Measurements from ENCODE around the gene TOR4A.

TOR4A gene

DNA sequence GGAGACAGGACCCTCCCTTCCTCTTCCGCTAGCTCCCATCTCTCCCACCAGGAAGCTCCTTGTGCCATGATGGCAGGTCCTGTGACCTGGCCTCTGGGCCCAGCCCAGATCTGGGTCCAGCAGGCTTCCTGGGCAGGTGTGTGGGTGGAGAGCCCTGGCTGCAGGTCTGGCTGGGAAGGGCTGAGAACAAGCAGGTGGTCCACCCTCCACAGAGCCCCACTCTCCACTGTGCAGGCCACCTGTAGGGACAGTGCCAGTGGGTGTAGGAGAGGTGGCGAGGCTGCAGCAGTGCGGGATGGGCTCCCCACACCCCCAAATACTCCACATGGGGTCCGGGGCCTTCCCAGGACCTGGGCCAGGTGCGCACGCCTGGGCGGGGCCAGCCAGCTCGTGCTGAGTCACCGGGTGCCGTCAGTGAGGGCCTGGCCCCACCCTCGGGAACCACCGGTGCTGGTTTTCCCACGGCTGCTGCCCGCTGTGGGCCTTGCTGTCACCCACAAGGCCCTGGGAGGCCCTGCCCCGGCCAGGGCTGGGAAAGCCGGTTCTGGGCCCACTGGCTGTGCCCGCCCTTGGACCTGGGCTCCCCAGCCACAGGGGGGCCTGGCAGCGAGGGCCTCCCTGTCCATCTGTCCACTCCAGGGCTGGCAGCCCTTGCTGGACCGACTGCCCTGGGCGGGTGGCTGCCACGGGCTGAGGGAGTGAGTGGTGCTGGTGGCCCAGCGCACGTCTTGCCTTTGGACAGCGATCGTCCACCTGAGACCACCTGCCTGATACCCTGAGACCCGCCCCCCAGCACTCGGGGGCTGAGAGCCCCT, 33.9 kb downstream of the TOR4A start:
- H3K4me3 ChIP-seq (ENCODE audit: low read depth, low read length), result no peak overlapping the region
- TF ChIP-seq, protein P1, sequence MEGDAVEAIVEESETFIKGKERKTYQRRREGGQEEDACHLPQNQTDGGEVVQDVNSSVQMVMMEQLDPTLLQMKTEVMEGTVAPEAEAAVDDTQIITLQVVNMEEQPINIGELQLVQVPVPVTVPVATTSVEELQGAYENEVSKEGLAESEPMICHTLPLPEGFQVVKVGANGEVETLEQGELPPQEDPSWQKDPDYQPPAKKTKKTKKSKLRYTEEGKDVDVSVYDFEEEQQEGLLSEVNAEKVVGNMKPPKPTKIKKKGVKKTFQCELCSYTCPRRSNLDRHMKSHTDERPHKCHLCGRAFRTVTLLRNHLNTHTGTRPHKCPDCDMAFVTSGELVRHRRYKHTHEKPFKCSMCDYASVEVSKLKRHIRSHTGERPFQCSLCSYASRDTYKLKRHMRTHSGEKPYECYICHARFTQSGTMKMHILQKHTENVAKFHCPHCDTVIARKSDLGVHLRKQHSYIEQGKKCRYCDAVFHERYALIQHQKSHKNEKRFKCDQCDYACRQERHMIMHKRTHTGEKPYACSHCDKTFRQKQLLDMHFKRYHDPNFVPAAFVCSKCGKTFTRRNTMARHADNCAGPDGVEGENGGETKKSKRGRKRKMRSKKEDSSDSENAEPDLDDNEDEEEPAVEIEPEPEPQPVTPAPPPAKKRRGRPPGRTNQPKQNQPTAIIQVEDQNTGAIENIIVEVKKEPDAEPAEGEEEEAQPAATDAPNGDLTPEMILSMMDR (IDR thresholded peaks at IDR 0.05; ENCODE audit: low read depth, low read length), result no peak
- TF ChIP-seq MYC (IDR thresholded peaks at IDR 0.05; ENCODE audit: low read depth, low read length), result no peak
- TF ChIP-seq, protein P2, sequence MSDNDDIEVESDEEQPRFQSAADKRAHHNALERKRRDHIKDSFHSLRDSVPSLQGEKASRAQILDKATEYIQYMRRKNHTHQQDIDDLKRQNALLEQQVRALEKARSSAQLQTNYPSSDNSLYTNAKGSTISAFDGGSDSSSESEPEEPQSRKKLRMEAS (IDR thresholded peaks at IDR 0.05; ENCODE audit: low read depth, low read length), result no peak
- no peak for TF ChIP-seq POLR2A (IDR thresholded peaks at IDR 0.05; ENCODE audit: extremely low read depth, insufficient read length)
- DNase-seq (ENCODE audit: low read depth), result no peak

DNA sequence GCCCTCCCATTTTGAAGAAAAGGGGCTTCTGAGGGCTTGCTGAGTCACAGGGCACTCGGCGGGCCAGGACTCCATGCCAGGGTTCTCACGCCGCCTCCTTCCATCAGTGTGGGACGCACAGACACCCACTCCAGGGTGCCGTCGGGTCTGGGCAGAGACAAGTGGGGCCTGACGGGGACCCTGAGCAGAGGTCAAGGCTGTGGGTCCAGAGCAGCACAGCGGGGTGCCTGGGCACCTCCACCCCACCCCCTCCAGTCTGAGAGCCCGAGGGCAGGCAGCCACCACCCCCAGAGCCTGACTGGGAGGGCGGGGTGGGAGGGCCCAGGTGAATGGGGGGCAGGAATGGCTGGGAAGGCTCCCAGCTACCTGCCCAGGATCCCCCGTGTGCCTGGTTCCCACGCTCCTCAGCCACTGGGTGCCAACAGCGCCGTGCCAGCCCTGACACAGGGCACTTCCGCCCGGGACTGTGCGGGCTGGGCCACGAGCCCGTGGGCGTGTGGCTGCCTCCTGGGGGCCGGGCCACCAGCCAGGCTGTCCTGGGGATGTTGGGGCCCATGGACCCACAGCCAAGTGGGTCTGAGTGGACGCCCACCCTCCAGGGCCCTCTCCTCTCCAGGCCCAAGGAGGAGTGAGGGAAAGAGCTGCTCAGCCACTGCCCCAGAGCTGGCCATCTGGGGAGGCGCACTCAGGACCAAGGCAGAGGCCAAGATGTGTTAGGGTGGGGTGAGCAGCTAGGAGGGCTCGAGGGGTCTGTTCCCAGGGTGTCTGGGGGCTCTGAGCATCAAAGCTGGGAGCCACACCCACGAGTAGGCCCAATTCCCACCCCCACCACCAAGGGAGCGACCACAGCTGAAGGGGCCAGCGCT, 34.7 kb downstream of the TOR4A start:
- TF ChIP-seq, protein P1 (IDR thresholded peaks at IDR 0.05; ENCODE audit: low read depth, low read length), result no peak
- DNase-seq (ENCODE audit: low read depth), result no peak
- no peak overlapping the region for H3K4me3 ChIP-seq (ENCODE audit: low read depth, low read length)

DNA sequence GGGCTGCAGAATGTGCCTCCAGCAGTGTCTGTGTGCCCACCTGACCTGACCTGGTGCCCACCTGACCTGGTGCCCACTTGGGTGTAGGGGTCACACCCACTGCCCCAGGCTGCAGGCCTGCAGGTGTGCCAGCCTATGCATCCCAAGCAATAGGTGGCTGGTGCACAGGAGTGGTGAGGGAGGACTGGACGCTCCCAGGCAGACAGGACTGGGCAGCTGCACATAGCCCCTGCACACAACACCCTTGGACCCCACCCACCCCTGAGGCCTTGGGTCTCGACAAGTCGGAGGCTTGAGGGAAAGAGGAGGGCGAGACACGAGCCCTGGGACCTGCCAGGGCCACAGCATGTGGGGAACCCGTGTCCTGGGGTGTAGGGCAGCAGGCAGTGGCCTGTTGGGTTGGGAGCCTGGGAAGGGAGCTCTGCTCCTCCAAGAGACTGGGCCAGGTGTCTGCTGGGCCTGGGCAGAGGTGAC, 35.4 kb downstream of the TOR4A start:
- no peak for DNase-seq (ENCODE audit: low read depth)
- TF ChIP-seq MYC (IDR thresholded peaks at IDR 0.05; ENCODE audit: low read depth, low read length) (no peak), POLR2A (IDR thresholded peaks at IDR 0.05; ENCODE audit: extremely low read depth, insufficient read length) (no peak)
- TF ChIP-seq, protein P2 (IDR thresholded peaks at IDR 0.05; ENCODE audit: low read depth, low read length), result no peak
- TF ChIP-seq, protein P1 (IDR thresholded peaks at IDR 0.05; ENCODE audit: low read depth, low read length), result no peak
- H3K4me3 ChIP-seq (ENCODE audit: low read depth, low read length), result no peak overlapping the region

DNA sequence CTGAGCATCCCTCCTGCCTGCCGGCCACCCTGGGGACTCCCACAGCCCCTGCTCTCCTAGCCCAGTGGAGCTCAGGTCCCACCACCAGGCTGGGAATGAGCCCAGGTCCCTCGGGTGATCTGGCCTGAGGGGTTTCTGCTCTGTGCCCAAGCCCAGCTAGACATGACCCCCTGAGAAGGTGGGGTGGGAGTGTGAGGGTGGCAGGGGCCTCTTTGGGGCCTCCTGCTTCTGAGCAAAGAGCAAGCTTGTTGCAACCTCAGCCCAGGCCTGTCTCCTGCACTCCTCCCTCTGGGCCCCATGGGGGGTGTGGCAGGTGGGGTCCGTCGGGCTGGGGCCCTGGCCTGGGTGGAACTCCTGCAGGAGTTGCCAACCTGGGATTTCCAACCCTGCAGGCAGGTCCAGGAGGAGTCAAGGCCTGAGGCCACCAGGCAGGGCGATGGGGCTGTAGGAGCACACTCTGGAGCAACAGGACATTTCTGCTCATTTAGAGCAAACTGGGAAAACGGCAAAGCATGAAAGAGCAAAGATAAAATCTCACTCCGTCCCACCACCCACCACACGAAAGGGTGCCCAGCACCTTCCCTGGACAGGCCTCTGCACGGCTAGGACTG, 35.9 kb downstream of the TOR4A start:
- TF ChIP-seq, protein P2 (IDR thresholded peaks at IDR 0.05; ENCODE audit: low read depth, low read length), result no peak
- no peak for DNase-seq (ENCODE audit: low read depth)
- H3K4me3 ChIP-seq (ENCODE audit: low read depth, low read length), result no peak overlapping the region

DNA sequence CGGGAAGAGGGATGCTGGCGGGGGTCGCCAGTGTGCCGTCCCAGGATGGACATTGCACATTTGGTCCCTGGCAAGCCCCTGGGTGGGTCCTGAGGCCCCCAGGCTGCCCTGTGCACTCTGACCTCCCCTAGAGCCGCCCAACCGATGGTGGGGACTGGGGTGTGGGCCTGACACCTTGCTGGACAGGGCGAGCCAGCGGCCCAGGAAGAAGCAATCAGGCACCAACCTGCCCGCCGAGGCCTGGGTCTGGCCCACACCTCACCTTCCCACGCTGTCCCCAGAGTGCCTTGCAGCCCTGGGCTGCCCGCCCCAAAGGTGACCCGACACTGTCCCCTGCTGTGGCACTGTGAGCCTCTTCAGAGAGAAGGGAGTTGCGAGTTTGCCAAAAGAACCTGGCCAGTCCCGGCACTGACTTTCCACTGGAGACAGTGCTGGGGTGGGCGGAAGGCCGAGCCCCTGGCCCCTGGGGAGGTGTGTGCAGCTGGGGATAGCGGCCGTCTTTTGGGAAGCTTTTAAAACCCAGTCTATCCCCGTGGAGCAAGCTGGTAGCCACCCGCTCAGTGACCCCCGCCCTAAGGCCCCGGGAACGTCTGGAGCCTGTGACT, 36.5 kb downstream of the TOR4A start:
- no peak for DNase-seq (ENCODE audit: low read depth)
- TF ChIP-seq POLR2A (IDR thresholded peaks at IDR 0.05; ENCODE audit: extremely low read depth, insufficient read length) (no peak), MYC (IDR thresholded peaks at IDR 0.05; ENCODE audit: low read depth, low read length) (no peak)
- TF ChIP-seq, protein P2 (IDR thresholded peaks at IDR 0.05; ENCODE audit: low read depth, low read length), result no peak
- TF ChIP-seq, protein P1 (IDR thresholded peaks at IDR 0.05; ENCODE audit: low read depth, low read length), result no peak

More for the DNA sequence above, 36.5 kb downstream of the TOR4A start:
- H3K4me3 ChIP-seq (ENCODE audit: low read depth, low read length), result no peak overlapping the region
